ENCODE results near the gene CHD6. TPM values are rescaled to one million over a fixed set of nuclear protein-coding genes. Genes with fewer than 3 reads are reported as not detected.

Gene CHD6
- total RNA-seq, 1 experiment from 2014 or later = 46.7 TPM

DNA sequence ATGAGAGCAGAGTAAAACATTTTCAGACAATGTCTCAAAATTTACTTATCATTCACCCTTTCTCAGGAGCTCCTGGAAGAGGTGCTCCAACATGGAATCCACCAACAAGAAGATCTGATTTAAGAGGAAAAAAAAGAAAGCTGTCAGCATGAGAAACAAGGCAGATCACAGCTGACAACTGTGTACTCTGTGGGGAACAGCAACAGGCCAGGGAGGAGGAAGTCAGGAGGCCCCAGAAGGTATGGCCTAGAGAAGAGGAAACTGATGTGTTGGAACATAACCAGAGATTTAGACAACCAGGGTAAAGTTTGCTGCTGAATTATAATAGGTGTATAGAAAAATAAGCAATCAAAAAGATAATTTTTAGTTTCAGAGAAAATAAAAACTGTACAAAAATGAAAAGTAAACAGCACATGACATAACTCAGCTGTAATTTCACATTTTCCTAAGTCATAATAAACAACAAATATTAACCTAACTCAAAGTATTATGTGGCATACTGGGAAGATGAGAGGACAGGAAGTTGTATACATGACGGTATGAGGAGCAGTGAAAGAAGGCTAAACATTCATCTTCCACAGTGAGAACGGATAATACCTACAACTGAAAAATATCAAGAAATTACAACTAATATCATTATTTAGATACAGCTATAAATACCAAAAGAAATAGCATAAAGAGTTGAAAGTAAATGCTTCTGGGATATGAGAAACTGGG, 138.0 kb downstream of the CHD6 start:
- H3K27ac ChIP-seq (ENCODE audit: low read depth, low read length, poor library complexity, severe bottlenecking) = no peak overlapping the region
- intact Hi-C loops (cut with micrococcal nuclease; ENCODE audit: unreplicated experiment) = no loop called here
- ChIA-PET POLR2A (ENCODE audit: low non-redundant PET) (no interaction called here), CTCF (no interaction called here)
- no peak overlapping the region for H3K4me3 ChIP-seq (ENCODE audit: low read depth, low read length, poor library complexity, severe bottlenecking)
- peaks cover 10% of the 10 kb centered on the region for H3K9me3 ChIP-seq (ENCODE audit: low read depth, low read length, poor library complexity, severe bottlenecking)
- no TSS peak for BruUV-seq (replicated peaks)
- peaks cover 17% of the 10 kb centered on the region for H3K4me1 ChIP-seq (ENCODE audit: insufficient read depth, low read length, poor library complexity, severe bottlenecking)
- peaks cover 27% of the 10 kb centered on the region for H3K36me3 ChIP-seq (ENCODE audit: insufficient read depth, low read length, poor library complexity, severe bottlenecking)
- no peak for TF ChIP-seq EZH2 (IDR thresholded peaks at IDR 0.05; ENCODE audit: borderline replicate concordance, low read depth, low read length, poor library complexity, severe bottlenecking)
- TF ChIP-seq, protein P1, sequence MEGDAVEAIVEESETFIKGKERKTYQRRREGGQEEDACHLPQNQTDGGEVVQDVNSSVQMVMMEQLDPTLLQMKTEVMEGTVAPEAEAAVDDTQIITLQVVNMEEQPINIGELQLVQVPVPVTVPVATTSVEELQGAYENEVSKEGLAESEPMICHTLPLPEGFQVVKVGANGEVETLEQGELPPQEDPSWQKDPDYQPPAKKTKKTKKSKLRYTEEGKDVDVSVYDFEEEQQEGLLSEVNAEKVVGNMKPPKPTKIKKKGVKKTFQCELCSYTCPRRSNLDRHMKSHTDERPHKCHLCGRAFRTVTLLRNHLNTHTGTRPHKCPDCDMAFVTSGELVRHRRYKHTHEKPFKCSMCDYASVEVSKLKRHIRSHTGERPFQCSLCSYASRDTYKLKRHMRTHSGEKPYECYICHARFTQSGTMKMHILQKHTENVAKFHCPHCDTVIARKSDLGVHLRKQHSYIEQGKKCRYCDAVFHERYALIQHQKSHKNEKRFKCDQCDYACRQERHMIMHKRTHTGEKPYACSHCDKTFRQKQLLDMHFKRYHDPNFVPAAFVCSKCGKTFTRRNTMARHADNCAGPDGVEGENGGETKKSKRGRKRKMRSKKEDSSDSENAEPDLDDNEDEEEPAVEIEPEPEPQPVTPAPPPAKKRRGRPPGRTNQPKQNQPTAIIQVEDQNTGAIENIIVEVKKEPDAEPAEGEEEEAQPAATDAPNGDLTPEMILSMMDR (conservative IDR thresholded peaks at IDR 0.05; ENCODE audit: low read depth, low read length) = no peak
- no peak for DNase-seq (ENCODE audit: low spot score)
- H3K27me3 ChIP-seq (replicated peaks; ENCODE audit: insufficient read depth, low read depth, low read length, poor library complexity) = no peaks in the 10 kb centered on the region

DNA sequence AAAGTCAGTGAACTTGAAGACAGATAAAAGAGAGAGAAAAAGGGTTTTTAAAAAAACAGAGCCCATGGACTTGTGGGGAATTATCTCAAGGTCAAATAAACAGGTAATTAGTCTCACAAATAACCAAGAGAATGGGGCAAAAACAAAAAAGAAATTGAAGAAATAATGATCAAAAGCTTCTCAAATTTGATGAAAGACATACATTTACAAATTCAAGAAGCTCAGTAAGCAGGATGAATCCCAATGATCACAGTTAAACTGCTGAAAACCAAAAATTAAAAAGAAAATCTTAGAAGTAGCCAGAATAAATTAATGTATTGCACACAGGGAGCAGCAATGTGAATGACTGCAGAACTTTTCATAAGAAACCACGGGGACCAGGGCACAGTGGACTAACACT, 139.1 kb downstream of the CHD6 start:
- no peak for DNase-seq (ENCODE audit: low spot score)
- ChIA-PET POLR2A (ENCODE audit: low non-redundant PET) (no interaction called here), CTCF (no interaction called here)
- no peak for TF ChIP-seq EZH2 (IDR thresholded peaks at IDR 0.05; ENCODE audit: borderline replicate concordance, low read depth, low read length, poor library complexity, severe bottlenecking)
- TF ChIP-seq, protein P1 (conservative IDR thresholded peaks at IDR 0.05; ENCODE audit: low read depth, low read length) = no peak
- Histone ChIP-seq H3K27me3 (replicated peaks; ENCODE audit: insufficient read depth, low read depth, low read length, poor library complexity) (no peaks in the 10 kb centered on the region), H3K4me1 (ENCODE audit: insufficient read depth, low read length, poor library complexity, severe bottlenecking) (peaks cover 24% of the 10 kb centered on the region), H3K27ac (ENCODE audit: low read depth, low read length, poor library complexity, severe bottlenecking) (no peak overlapping the region), H3K4me3 (ENCODE audit: low read depth, low read length, poor library complexity, severe bottlenecking) (no peak overlapping the region), H3K36me3 (ENCODE audit: insufficient read depth, low read length, poor library complexity, severe bottlenecking) (peaks cover 20% of the 10 kb centered on the region), H3K9me3 (ENCODE audit: low read depth, low read length, poor library complexity, severe bottlenecking) (peaks cover 10% of the 10 kb centered on the region)
- BruUV-seq (replicated peaks) = no TSS peak
- intact Hi-C loops (cut with micrococcal nuclease; ENCODE audit: unreplicated experiment) = no loop called here

DNA sequence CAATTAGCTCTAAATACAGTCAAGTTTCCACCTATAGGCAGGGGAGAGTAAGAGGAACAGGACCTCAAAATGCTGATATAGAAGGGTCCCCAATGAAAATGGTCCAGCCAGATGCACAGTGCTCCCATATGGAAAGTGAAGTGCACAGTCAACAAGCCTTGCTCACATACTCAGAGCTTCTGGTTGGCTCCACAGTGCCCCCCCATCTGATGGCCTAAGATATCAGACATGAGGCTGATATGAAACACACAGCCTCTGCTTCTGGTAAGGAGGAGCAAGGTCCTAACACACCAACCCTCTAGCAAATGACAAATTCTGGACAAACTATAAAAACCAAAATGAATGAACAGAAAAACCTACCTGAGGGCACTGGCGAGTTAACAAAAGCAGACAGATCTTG, 140.2 kb downstream of the CHD6 start:
- DNase-seq (ENCODE audit: low spot score) = no peak
- BruUV-seq (replicated peaks) = no TSS peak
- intact Hi-C loops (cut with micrococcal nuclease; ENCODE audit: unreplicated experiment) = no loop called here
- POLR2A ChIA-PET (ENCODE audit: low non-redundant PET) = no interaction called here
- CTCF ChIA-PET = no interaction called here
- H3K4me3 ChIP-seq (ENCODE audit: low read depth, low read length, poor library complexity, severe bottlenecking) = no peak overlapping the region
- H3K27me3 ChIP-seq (replicated peaks; ENCODE audit: insufficient read depth, low read depth, low read length, poor library complexity) = no peaks in the 10 kb centered on the region
- H3K9me3 ChIP-seq (ENCODE audit: low read depth, low read length, poor library complexity, severe bottlenecking) = peaks cover 10% of the 10 kb centered on the region
- TF ChIP-seq, protein P1 (conservative IDR thresholded peaks at IDR 0.05; ENCODE audit: low read depth, low read length) = no peak
- no peak for TF ChIP-seq EZH2 (IDR thresholded peaks at IDR 0.05; ENCODE audit: borderline replicate concordance, low read depth, low read length, poor library complexity, severe bottlenecking)
- H3K36me3 ChIP-seq (ENCODE audit: insufficient read depth, low read length, poor library complexity, severe bottlenecking) = peaks cover 11% of the 10 kb centered on the region
- peaks cover 24% of the 10 kb centered on the region for H3K4me1 ChIP-seq (ENCODE audit: insufficient read depth, low read length, poor library complexity, severe bottlenecking)
- H3K27ac ChIP-seq (ENCODE audit: low read depth, low read length, poor library complexity, severe bottlenecking) = no peak overlapping the region

Data from A673 (cell line).